Hypothalamus (tissue), 51 donors: ENCODE data around the gene CCDC146.

Experiments
- DNase-seq, 51 donors: peaks; one replicate each; lab custom pipeline; 2025; lab: John Stamatoyannopoulos, UW

The CCDC146 gene

DNA sequence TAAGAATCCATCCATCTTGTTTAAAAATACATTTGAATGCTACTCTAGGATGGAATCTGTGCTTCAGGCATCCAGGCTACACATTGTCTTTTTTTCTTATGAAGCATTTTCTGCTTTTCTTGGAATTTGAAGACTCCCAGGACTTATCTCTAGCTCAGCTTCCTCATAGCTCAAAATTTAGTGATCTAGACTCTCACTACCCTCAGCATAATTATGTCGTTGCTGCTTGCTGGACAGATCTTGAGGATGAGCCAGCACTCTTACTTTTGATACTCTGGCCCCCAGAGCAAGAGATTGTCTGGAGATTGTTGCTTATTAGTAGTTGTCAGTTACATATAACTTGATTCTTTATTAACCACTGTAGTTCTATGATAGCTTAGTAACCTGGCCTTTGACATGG, 160.5 kb downstream of the CCDC146 start:
- no peak for DNase-seq

DNA sequence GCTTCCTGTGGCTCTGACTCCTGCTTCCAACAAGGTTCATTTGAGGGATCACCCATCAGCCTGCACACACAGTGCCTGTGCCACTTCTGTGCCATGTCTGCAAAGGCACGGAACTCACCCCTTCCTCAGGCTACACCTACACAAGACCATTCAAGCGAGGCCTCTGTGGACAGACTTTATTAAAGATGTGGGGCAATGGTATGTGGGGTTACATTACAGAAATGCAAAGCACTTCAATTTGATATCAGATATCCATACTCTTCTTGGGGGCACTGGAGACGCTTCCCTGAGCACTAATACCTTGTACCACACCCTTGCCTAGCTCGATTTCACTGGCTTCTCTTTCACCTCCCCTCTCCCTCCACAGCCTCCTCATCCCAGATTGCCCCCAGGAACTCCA, 161.6 kb downstream of the CCDC146 start:
- DNase-seq, result no peak

DNA sequence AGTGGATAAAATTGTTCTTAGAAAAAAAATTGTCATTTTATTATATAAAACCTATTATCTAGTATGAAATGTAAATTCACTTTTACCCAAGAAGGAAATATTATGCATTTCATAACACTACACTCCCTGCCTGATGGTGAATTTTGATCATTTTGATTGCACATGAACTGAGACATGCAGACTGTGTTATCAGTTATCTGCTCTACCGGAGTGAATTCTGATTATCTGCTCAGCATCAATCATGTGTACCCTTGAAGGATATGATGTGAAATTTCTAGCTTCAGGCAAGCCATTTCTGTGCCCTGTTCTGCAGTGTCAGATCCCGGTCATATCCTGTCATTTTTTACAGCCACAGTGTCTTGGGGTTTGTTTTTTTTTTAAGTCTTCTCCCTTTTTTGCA, 162.2 kb downstream of the CCDC146 start:
- no peak for DNase-seq

DNA sequence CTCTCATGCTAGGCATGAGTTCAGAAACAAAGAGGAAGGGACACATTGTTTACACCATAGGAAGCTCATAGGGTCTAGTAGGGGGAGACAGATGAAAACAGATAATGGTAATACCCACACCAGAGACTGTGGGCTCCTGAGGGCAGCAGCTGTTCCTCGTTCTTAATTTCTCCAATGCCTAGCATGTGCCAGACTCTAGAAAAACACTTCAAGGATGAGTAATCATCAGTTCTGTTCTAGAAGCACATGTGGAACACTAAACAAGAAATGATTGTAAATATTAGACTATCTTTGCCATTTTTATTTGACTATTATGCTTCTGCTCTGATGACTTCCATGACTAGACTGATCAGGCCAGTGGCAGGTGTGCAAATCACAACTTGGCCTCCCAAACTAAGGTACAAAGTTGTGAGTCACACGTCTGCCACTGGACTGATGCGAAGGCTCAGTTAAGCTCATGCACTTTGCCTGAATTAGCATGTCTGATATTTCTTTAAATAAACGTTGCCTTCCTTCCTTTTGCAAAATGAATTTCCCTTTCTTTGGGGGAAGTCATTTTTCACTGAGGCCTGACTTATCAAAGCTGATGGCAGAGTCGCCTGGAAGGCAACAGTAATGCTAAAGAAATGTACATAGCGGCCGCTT, 166.4 kb downstream of the CCDC146 start:
- DNase-seq, result no peak

DNA sequence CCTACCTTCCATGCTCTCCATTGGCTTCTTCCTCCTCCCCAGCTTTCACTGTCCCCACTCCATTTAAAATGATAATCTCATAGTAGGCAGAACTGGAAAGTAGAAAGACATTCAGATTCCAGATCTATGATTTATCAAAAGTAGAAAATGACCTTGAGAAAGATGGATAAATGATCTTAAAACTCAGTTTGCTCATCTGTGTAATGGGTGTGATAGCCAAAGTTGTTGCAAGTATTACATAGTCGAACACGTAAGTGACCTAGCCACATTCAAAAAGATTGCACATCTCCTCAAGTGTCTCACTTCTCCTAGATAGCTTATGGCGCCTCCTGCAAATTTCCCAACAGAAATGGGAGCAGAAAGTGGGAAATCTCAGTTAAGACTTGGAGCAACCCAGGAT, 167.0 kb downstream of the CCDC146 start:
- no peak for DNase-seq

DNA sequence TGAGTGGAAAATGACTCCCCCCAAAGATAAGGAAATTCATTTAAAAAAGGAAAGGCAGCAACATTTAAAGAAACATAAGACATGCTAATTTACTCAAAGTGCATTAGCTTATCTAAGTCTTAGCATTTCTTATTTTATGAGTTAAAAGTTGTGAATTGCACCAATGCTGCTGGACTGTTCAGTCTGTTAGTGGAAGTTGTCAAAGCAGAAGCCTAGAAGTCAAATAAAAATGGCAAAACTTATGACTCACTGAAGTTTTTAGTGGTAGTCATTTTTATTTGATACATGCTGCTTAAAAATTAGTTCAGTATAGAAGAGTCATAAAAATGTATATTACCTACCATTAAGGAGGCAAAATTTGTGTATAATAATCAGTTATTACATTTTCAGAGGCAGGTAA, 168.0 kb downstream of the CCDC146 start:
- no peak for DNase-seq

DNA sequence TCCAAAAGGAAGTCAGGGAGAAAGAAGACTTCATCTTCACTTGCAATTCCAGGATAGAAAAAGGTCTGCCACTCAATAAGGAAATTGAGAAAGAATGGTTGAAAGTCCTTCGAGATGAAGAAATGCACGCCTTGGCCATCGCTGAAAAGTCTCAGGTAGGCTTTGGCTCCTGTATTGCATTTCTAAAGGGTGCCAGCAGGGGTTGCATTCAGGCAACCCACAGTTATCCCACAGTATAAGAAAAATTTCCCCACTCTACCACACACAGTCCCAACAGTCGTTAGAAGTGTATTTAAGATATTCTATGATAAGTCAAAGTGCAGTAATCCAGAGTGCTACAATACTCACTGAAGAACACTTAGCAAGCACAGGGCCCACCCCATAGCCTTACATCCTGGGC, 170.6 kb downstream of the CCDC146 start:
- no peak for DNase-seq

DNA sequence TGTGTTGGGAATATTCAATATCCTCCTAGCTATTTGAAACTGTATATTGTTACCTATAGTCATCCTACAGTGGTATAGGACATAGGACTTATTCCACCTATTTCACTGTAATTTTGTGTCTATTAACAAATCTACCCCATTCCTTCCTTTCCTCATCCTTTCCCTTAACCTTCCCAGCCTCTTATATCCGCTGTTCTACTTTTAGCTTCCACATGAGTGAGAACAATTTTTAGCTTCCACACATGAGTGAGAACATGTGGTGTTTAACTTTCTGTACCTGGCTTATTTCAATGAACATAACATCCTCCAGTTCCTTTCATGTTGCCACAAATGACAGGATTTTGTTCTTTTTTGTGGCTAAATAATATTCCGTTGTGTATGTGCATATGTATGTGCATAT, 173.1 kb downstream of the CCDC146 start:
- DNase-seq, result no peak

DNA sequence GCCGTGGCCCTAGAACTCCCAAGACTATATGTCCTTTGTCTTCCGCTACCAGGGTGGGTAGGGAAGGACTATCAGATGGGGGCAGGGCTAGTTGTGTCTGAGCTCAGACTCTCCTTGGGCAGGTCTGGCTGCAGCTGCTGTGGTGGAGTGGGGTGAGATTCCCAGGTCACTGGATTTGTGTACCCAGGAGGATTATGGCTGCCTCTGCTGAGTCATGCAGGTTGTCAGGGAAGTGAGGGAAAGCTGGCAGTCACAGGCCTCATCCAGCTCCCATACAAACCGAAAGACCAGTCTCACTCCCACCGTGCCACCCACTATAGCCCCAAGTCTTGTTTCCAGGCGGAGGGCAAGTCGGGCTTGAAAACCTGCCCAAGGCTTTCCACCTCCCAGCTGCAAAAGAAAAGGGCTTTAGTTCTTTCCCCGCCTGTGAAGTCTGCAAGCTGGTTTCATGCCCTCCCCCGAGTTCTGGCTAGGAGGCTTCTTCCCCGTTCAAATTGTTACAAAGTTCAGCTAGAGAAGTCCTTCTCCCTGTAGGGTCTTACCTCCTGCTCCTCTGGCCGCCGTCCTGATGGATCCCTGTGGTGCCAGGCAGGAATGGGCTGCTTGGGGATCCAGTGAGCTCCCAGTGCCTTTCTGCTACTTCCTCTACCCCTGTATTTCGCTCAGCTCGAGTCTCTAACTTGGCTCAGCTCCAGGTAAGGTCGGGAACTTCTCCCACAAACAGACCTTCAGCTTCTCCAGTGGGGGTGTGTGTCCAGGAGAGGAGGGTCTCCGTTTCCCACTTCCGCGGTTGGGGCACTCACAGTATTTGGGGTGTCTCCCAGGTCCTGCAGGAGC, 184.0 kb downstream of the CCDC146 start:
- DNase-seq, result peak in 1 of 51 donors; percentile 22

DNA sequence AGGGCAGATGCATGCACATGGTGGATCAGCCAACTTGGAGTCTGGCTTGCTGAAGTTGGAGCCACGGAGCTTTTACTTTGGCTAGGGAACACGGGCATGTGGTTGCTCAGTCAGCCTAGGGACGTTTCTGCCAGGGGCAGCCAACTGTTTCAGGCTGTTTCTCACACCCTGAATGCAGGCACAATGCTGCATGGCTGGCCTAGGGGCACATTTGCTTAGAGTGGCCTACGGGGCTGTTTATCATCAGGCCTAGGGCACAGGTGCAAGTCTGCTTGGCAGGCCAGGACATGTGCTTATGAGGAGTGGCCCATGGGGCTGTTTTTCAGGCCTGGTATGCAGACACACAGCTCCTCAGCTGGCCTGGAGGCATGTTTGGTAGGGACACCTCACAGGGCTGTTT, 186.4 kb downstream of the CCDC146 start:
- peak in 1 of 51 donors; percentile 17 for DNase-seq

DNA sequence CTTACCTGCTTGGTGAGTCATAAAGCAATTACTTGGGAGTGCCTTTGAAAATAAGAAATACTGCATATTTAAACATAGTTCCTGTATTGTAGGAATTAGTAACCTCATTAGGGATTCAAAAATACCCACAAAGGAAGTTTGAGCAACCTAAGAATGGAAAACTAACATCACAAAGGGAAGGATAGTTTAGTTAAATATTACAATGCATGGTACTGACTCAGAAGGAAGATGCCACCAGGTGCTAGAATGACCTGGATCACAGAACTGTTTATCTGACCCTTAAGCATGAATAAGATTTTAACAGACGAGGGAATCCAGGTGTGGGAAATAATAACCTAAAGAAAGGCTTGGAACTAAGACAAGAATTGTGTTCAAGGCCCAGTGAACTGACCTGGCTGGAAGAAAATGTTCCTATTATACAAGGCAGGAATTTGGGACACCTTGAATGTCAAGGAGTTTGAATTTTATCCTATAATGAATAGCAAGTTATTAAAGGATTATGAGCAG, 187.4 kb downstream of the CCDC146 start:
- no peak for DNase-seq

DNA sequence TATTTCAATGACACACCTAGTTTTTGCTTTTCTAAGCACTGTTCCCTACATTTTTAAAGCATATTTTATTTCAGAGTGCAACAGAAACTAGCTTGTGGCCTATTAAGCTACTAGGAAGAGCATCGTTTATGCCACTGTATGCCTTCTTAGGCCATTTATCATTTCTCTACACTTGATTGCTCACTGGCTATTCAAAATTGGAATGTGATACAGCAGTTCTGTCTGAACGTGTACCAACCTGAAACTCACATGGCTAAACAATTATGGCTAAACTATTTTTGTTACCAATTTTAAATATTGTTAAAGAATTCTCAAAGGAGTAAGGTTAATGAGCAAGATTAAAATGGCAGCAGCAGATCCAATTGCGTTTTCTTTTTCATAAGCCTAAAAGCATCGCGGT, 188.6 kb downstream of the CCDC146 start:
- DNase-seq, result no peak

DNA sequence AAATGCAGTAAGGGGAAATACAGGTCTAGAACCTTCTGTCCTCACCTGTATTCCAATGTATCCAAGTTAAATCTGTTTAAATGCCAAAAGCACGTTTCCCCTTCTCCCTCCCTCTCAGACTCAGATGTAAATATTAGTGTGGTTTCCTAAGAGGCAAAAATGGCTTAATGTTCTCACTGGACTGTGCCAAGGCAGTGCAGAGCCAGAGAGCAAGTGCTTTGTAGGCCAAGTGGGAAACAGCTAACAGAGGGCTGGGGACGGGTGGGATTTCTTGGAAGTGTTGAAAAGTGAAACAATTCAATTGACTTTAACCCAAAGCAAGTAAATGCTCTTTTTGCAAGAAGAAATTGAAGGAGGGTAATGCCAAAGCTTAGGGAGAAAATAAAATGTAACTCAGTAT, 190.7 kb downstream of the CCDC146 start:
- DNase-seq, result no peak

DNA sequence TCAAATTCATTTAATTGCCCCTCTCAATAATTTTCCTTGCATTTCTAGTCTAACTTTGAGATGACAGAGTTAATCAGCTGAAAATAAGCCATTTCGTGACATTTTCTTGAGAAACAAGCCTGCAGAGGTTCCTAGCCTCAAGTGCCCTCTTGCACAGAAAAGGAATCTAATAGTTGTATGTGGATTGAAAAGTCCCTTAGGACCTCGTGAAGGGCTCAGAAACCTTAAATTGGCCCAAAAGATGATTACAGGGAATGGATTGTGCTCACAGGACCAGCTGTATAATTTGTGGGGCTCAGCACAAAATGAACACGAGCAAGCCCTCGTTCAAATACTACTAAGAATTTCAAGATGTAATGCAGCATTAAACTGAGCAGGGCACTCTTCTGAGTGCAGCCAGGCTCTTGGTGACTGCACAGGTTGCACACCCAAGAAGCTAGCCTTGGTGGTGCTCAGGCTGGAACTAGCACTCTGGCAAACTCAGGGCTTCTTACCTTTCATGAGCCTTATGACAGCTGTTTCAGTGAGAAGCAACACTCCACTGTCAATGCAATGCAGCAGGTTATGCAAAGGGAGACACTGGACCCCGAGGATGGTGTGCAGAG, 191.6 kb downstream of the CCDC146 start:
- DNase-seq, result no peak

DNA sequence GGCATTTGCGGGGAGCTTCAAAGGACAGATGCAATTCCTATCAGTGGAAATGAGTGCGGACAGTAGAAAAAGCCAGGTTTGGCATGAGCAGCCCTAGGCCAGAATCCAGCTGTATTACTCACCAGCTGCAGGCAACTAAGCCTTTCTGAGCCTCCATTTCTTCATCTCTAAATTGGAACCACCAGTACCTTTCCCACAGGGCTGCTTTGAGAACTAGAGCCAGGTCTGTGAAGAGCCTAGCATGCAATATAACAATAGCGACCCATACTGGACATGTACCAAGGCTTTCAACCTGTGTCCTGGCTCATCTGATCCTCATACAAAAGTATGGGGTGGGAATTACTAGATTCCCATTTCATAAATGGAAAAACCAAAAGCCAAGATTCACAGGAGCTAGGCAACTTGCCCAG, 192.8 kb downstream of the CCDC146 start:
- DNase-seq, result no peak

DNA sequence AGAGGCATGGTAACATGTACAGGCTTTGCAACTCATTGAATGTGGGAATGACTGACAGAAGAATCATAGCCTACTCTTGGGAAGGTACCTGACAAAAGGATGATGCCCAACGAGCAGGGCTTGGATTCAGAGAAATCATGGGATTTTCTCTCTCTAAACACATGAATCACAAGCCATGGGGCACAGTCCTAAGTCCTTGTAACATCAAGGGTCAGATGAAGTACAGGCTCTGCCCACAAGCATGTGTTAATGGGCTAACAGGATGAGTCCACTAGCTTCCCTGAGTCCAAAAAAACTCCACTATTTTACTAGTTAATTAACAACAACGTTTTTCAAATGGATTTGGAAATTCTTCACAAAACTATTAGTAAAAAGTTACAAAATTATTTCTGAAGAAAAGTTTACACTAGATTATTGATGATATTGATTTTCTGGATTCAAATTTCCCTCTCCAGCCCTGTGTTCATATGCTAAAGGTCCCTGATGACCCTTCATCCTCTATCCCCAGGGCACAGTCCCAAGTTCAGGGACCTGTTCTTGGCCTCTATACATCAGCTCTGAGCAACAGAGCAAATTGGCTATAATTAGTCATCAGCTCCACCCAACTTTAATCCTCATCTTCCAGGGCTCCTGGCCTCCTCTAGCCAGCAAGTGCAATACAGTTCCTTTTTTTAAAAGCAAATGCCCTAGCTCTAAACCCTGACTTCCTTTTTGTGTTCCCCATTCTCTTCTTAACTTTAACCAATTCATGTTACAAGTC, 194.0 kb downstream of the CCDC146 start:
- no peak for DNase-seq

DNA sequence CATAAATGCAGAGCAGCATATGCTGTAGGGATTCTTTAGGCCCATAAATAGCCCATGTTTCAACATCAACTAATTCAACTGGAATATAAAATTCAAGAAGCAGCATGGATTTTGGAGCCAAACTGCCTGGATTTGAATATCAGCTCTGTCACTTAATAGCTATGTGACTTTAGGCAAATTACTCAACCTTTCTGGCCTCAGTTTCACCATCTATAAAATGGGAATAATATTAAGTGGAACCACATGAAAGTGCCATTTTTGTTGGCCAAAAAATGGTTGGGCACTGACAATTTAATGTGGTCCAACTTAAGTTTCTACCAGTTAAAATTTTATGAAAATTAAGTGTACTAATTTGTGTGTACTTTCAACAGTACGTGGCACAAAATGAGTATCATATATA, 195.6 kb downstream of the CCDC146 start:
- no peak for DNase-seq

DNA sequence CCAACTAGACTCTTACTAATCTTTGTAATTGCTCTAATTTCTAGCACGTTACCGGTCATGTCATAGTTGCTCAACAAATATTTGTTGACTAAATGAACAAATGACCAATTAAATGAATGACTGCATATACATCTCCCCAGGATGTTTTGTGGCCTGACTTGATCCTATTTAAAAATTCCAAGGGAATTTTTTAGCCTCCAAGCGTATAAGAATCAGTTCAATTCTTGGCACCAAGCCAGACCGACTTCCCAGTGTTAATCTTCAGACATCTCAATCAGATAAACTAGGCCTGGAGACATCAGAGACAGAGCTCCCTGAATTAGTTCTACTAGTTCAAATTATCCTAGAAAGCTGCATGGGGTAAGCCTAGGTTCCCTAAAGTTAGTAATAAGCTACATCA, 197.7 kb downstream of the CCDC146 start:
- DNase-seq, result no peak

DNA sequence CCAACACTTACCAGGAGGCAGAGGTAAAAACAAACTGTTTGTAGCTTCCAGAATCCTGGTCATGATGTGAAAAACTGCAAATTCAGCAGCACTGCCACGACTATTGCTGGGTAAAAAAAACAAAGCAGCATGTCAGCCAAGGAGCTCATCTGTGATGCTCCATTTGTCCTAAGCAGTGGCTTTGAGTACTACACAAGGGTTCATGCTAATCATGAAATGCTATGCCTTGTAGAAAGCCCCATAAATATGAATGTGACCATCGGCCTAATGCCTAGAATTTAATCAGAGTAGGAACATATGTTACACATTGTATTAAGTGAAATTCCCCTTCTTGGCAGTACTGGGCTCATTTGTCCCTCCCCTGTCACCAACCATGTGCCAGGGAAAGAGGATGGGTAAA, 198.3 kb downstream of the CCDC146 start:
- no peak for DNase-seq

DNA sequence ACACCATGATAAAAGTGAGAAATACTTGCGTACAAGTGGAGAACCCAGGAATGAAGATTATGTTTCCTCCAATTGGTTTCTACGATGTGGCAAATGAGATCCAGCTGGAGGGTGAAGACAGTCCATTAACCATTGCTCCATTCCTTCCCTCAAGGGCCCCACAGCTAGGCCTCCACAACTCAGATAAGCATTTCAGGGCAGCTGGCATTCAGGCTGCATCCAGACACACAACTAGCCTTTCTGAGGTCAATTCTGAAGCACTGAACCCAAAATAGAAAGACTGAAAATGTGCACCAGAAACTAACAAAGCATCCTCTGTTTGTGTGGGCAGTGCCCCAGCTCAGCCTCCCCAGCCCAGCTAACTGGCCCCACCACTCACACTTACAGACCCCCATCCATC, 198.9 kb downstream of the CCDC146 start:
- peak in 1 of 51 donors; percentile 20 for DNase-seq

DNA sequence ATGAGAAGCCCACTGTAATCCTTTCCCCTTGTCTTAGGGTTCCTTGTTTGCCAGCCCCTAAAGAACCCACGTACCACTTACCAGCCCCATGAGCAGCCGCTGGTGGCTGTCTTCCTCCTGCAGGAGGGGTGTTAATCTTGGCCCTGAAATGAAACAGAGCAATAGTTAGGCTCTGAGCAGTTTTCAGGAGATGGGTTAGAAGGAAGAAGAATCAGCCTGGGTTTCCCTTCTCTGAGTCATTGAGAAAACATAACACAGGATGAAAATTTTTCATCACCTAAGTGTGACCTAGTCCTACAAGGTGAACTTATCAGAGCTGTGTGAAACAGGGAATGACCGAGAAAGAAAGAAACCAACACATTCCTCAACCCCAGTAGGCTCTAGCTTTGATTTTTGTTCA, 203.7 kb downstream of the CCDC146 start:
- no peak for DNase-seq
